Right kidney (tissue), 1 donor: ENCODE data around the gene BCL2L2.
"Not testable (repeated sequence)": the region's sequence is repeated elsewhere in the genome, so short reads cannot be mapped to it uniquely, and the experiment has no call there.

Source experiments
- DNase-seq: peaks from one replicate; pipeline ENCODE4 v3.0.0-alpha.2; 2016

BCL2L2 gene

GRCh38 chr14:23323838-23324454, 17.3 kb downstream of the BCL2L2 start:
- no peak for DNase-seq

DNA sequence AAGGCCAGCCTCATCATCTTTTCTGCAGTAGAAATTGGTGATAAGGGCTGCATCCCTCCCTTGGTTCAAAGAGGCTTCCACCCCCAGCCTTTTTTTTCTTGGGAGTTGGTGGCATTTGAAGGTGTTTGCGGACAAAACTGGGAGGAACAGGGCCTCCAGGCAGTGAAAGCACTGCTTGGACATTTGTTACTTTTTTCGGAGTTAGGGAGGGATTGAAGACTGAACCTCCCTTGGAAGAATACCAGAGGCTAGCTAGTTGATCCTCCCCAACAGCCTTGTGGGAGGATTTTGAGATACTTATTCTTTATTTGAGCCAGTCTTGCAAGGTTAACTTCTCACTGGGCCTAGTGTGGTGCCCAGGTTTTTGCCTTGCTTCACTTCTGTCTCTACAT, 17.8 kb downstream of the BCL2L2 start:
- no peak for DNase-seq

DNA sequence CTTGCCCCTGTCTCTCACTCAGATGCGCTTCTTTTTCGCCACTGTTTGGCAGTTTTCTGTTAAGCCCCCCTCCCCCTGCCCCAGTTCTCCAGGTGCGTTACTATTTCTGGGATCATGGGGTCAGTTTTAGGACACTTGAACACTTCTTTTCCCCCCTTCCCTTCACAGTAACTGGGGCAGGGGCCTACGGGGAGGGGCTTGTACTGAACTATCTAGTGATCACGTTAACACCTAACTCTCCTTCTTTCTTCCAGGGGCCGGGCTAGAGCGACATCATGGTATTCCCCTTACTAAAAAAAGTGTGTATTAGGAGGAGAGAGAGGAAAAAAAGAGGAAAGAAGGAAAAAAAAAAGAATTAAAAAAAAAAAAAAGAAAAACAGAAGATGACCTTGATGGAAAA, 18.4 kb downstream of the BCL2L2 start:
- no peak for DNase-seq

DNA sequence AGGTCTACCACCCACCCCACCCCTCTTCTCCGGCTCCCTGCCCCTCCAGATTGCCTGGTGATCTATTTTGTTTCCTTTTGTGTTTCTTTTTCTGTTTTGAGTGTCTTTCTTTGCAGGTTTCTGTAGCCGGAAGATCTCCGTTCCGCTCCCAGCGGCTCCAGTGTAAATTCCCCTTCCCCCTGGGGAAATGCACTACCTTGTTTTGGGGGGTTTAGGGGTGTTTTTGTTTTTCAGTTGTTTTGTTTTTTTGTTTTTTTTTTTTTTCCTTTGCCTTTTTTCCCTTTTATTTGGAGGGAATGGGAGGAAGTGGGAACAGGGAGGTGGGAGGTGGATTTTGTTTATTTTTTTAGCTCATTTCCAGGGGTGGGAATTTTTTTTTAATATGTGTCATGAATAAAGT, 19.1 kb downstream of the BCL2L2 start:
- not testable (repeated sequence) for DNase-seq

DNA sequence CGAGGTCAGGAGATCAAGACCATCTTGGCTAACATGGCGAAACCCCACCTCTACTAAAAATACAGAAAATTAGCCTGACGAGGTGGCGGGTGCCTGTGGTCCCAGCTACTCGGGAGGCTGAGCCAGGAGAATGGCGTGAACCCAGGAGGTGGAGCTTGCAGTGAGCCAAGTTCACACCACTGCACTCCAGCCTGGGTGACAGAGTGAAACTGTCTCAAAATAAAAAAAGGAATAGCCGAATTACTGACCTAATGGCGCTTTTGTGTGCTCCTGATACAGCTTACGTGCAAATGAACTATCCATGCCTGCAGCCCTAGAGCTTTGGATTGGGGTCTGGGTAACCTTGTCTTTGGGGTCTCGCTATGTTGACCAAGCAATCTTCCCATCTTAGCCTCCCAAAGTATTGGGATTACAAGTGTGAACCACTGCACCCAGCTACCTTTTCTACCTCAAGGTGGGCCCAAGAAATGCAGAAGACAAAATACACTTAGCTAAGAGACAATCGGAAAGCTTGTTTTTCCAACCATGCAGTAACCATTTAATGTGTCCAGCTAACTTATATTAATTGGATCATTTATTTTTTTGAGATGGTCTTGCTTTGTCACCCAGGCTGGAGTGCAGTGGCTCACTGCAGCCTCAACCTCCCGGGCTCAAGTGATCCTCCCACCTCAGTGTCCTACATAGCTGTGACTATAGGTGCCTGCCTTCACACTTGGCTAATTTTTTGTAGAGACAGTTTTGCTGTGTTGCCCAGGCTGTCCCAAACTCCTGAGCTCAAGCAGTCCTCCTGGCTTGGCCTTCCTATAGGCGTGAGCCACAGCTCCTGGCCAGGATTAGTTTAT, 20.1 kb downstream of the BCL2L2 start:
- DNase-seq = no peak

- DNase-seq = no peak
Measured at GRCh38 chr14:23327947-23328744, 21.5 kb downstream of the BCL2L2 start.

DNA sequence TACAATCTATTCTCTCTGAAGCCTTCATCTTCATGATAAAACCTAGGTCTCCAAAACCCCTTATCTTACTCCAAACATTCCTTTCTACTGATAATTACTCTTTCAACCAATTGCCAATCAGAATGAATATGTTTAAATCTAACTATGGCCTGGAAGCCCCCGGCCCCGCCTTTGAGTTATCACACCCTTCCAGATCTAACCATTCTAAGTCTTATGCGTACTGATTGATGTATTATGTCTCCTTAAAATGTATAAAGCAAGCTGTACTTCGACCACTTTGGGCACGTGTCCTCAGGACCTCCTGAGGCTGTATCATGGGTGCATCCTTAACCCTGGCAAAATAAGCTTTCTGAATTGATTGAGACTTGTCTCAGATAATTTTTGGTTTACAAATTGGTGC, 29.0 kb downstream of the BCL2L2 start:
- no peak for DNase-seq

DNA sequence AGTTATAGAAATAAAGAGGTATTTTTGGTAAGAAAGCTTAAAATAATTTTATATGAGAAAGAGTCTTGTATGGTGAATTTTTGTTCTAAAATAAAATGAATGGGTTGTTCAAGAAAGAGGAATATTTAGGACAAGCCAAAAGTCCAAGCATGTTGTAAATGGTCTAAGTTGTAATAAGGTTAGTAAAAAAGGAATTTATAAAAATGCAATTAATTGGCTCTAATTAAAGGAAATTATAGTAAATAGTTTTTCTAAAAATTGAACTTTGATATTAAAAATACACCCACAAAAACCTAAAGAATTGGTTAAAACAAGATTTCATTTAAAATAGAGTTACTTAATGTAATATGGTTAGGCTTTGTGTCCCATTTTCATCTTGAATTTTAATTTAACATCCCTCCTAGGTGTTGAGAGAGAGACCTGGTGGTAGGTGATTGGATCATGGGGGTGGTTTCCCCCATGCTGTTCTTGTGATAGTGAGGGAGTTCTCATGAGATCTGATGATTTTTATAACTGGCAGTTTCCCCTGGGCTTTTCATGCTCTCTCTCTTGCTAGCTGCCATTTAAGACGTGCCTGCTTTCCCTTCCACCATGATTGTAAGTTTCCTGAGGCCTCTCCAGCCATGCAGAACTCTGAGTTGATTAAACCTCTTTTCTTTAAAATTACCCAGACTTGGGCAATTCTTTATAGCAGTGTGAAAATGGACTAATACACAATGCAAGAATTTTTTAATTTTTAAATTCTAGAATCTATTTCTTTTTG, 33.1 kb downstream of the BCL2L2 start:
- DNase-seq = no peak

DNA sequence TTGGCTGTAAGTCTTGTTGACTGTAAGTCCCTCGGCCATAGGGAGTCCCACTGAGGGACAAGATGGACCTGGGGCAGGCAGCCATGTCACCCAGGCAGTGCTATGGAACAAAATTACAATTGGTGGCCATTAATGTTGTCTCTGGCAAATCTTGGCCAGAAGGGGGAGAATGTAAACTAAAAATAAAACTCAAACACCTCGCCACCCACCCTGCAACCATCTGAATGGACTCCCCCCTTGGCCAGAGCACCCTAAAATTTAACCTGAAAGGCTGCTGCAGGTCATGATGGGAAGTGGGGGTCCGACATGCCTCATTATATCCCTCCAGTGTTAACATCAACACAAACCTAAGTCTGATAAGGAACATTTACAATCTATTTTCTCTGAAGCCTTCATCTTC, 37.8 kb downstream of the BCL2L2 start:
- DNase-seq = no peak

- DNase-seq = no peak
Measured at GRCh38 chr14:23345987-23346692, 39.5 kb downstream of the BCL2L2 start.

DNA sequence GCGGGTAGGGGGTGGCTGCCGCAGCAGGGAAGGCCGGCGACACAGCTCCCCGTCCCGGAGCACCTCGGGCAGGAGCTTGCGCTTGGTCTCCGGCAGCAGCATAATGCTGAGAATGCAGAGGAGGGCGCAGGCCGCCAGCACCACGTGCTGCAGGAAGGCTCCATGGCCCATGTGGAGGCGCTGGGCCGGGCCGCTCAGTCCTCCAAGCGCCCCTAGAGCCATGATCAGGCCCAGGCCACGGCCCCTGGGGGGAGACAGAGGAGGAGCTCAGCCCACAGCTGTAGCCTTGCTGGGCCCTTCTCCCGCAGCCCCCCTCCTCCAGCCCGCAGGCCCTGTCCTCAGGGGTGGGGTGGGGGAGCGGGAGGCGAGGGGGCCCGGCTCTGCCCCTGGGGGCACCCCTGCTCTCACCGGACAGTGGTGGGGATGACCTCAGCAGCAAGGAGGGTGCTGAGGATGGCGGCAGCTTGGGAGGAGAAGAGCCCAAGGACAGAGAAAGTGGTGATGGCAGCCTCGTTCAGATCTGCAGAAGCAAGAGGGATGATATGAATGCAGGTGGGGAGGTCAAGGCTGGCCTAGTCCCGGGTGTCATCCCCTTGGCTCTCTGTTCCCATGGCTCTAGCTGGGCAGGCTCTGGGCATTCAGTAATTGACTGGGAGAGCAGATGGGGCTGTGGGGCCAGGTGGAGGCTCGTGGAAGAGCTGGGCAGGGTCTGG, 40.2 kb downstream of the BCL2L2 start:
- no peak for DNase-seq

GRCh38 chr14:23347406-23348296, 41.0 kb downstream of the BCL2L2 start:
- no peak for DNase-seq

DNA sequence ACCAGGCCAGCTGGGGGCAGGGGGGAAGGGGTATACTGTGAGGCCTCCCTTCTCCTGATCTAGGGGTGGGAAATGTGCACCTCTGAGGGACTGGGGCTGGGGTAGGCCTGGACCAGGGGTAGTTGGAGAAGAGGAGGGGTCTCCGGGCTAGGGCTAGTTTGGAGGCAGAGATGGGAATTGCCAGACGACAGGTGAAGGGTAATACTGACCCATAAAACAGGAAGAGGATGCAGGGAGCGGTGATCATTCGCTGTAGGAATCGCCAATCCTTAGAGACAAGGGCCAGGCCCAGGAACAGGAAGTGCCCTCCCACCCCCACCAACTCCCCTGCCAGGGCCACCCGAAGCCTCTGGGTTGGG, 41.6 kb downstream of the BCL2L2 start:
- no peak for DNase-seq

- no peak for DNase-seq
Measured at GRCh38 chr14:23349156-23349845, 42.7 kb downstream of the BCL2L2 start.

DNA sequence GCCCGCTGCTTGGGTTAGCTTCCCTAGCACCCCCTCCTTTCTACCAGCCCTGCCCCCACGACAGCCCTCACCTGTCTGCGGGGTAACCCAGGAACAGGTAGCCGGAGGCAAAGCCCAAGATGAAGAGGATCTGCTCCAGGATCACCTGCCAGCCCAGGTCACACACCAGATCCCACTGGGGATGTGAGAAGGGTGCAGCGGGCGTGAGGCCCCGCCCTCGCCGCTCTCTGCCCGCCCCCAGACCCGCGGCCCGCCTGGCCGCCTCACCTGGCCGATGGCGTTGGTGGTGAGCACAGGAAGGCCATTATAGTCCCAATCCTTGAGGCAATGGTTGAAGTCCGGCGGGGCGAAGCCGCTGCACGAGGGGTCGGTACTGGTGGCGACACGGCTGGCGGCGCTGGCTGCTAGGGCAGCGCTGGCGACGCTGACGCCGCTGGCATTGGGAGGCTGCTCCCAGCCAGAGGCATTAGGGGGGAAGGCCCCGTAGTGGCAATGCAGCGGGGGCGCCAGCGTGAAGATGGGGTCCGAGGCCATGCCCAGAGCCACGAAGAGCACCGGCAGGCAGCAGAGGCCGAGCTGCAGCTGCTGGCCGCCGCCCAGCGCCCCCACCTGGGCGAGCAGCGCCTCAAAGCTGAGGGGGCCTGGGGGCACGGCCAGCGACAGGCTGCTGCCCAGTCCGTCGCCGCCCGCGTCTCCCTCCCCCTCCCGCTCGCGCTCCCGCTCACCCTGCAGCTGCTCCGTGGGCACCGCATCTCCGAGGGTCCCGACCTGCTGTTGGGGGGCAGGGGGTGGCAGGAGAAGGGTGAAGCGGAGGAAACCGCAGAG, 45.3 kb downstream of the BCL2L2 start:
- DNase-seq = peak; percentile 77

GRCh38 chr14:23352506-23353432, 46.1 kb downstream of the BCL2L2 start, which contains the start of gene SLC22A17:
Gene SLC22A17, minus strand, starts transcription at chr14:23352887.
- DNase-seq = peak; percentile 83

GRCh38 chr14:23353433-23353780, 46.8 kb downstream of the BCL2L2 start:
- no peak for DNase-seq
